H9 (cell line): ENCODE results near the gene ADA. TPM values are rescaled to one million over a fixed set of nuclear protein-coding genes. Genes with fewer than 3 reads are reported as not detected.

Experiments
- DNase-seq: peaks from one replicate; pipeline ENCODE4 v3.0.0-alpha.2; 2017
- H2AFZ ChIP-seq: one replicate; pipeline ENCODE4 v1.6.1; 2013; ENCODE audit warnings: mild to moderate bottlenecking, low read length, control low read depth, moderate library complexity
- H2AK5ac ChIP-seq: 2 replicates; pipeline ENCODE4 v1.6.1; 2013; ENCODE audit warnings: low read length, control low read depth, mixed read lengths; ENCODE audit not compliant: insufficient read length
- H2BK120ac ChIP-seq: one replicate; pipeline ENCODE4 v1.6.1; 2013; ENCODE audit warnings: low read depth, mild to moderate bottlenecking, low read length, control low read depth, inconsistent platforms; ENCODE audit not compliant: poor library complexity, severe bottlenecking
- H2BK12ac ChIP-seq: 2 replicates; pipeline ENCODE4 v1.6.1; 2013; ENCODE audit warnings: low read length, control low read depth, mixed read lengths, low read depth; ENCODE audit not compliant: insufficient read length
- H2BK15ac ChIP-seq: 2 replicates; pipeline ENCODE4 v1.6.1; 2013; ENCODE audit warnings: low read depth, low read length, control low read depth
- H2BK20ac ChIP-seq: one replicate; pipeline ENCODE4 v1.6.1; 2013; ENCODE audit warnings: low read depth, mild to moderate bottlenecking, low read length, control low read depth, inconsistent platforms; ENCODE audit not compliant: poor library complexity, severe bottlenecking
- H2BK5ac ChIP-seq: 2 replicates; pipeline ENCODE4 v1.6.1; 2013; ENCODE audit warnings: low read length, control low read depth, mixed read lengths; ENCODE audit not compliant: insufficient read length
- H3K14ac ChIP-seq: 2 replicates; pipeline ENCODE4 v1.6.1; 2013; ENCODE audit warnings: low read length, control low read depth; ENCODE audit not compliant: insufficient read depth
- H3K18ac ChIP-seq: 2 replicates; pipeline ENCODE4 v1.6.1; 2013; ENCODE audit warnings: low read depth, mild to moderate bottlenecking, mixed read lengths, low read length, control low read depth; ENCODE audit not compliant: insufficient read length
- H3K23ac ChIP-seq: 2 replicates; pipeline ENCODE4 v1.6.1; 2013; ENCODE audit warnings: low read length, control low read depth, mixed read lengths, low read depth; ENCODE audit not compliant: insufficient read length
- H3K23me2 ChIP-seq: 2 replicates; pipeline ENCODE4 v1.6.1; 2013; ENCODE audit warnings: low read depth, mild to moderate bottlenecking, mixed read lengths, low read length, control low read depth; ENCODE audit not compliant: insufficient read length, poor library complexity, severe bottlenecking
- H3K27ac ChIP-seq: 2 replicates; pipeline ENCODE4 v1.5.1; 2013; ENCODE audit warnings: low read length, control low read depth, mixed read lengths, low read depth; ENCODE audit not compliant: insufficient read length
- H3K27me3 ChIP-seq: 2 replicates; pipeline ENCODE4 v1.6.1; 2013; ENCODE audit warnings: low read length, control low read depth, inconsistent platforms; ENCODE audit not compliant: insufficient read depth
- H3K4ac ChIP-seq: 2 replicates; pipeline ENCODE4 v1.6.1; 2013; ENCODE audit warnings: low read depth, mild to moderate bottlenecking, control low read depth, inconsistent platforms, low read length, moderate library complexity
- H3K4me1 ChIP-seq: 2 replicates; pipeline ENCODE4 v1.6.1; 2013; ENCODE audit warnings: low read length, control low read depth, inconsistent platforms; ENCODE audit not compliant: insufficient read depth
- H3K4me2 ChIP-seq: 2 replicates; pipeline ENCODE4 v1.6.1; 2013; ENCODE audit warnings: low read length, control low read depth, mixed read lengths; ENCODE audit not compliant: insufficient read length, insufficient read depth
- H3K56ac ChIP-seq: 2 replicates; pipeline ENCODE4 v1.6.1; 2013; ENCODE audit warnings: low read depth, mild to moderate bottlenecking, mixed read lengths, low read length, control low read depth; ENCODE audit not compliant: insufficient read length
- H3K79me1 ChIP-seq: 2 replicates; pipeline ENCODE4 v1.6.1; 2013; ENCODE audit warnings: low read depth, mild to moderate bottlenecking, moderate library complexity, low read length, control low read depth, inconsistent platforms; ENCODE audit not compliant: insufficient read depth, poor library complexity, severe bottlenecking
- H3K79me2 ChIP-seq: 2 replicates; pipeline ENCODE4 v1.6.1; 2013; ENCODE audit warnings: low read length, control low read depth, inconsistent platforms; ENCODE audit not compliant: insufficient read depth
- H3K9ac ChIP-seq: 2 replicates; pipeline ENCODE4 v1.6.1; 2013; ENCODE audit warnings: low read length, control low read depth, mixed read lengths; ENCODE audit not compliant: insufficient read length; ENCODE audit errors: extremely low read depth
- H3K9me3 ChIP-seq: one replicate; pipeline ENCODE4 v1.6.1; 2013; ENCODE audit warnings: low read depth, low read length, inconsistent platforms; ENCODE audit not compliant: control insufficient read depth
- H3T11ph ChIP-seq: one replicate; pipeline ENCODE4 v1.6.1; 2013; ENCODE audit warnings: mild to moderate bottlenecking, low read length, control low read depth, inconsistent platforms
- H4K20me1 ChIP-seq: one replicate; pipeline ENCODE4 v1.6.1; 2013; ENCODE audit not compliant: control insufficient read depth, insufficient read length, insufficient read depth
- H4K5ac ChIP-seq: 2 replicates; pipeline ENCODE4 v1.6.1; 2013; ENCODE audit warnings: low read depth, mild to moderate bottlenecking, mixed read lengths, low read length, control low read depth; ENCODE audit not compliant: insufficient read length
- H4K8ac ChIP-seq: replicated peaks from 2 replicates; pipeline ENCODE4 v1.6.1; 2013; ENCODE audit warnings: low read length, control low read depth, mixed read lengths, low read depth; ENCODE audit not compliant: insufficient read length
- H4K91ac ChIP-seq: 2 replicates; pipeline ENCODE4 v1.6.1; 2013; ENCODE audit warnings: low read depth, mild to moderate bottlenecking, moderate library complexity, mixed read lengths, low read length, control low read depth; ENCODE audit not compliant: insufficient read length
- H3K27ac Mint-ChIP-seq, 3 experiments: 2 replicates in 2 of 3; 3 replicates in 1 of 3; pipeline ENCODE4 v1.8.0; 2020 to 2021; ENCODE audit warnings: mixed read lengths in 3 of 3, mild to moderate bottlenecking in 1 of 3, moderate library complexity in 1 of 3
- H3K27me3 Mint-ChIP-seq: 2 replicates; pipeline ENCODE4 v1.8.0; 2021; ENCODE audit warnings: low read depth, mild to moderate bottlenecking, moderate library complexity, mixed read lengths
- H3K36me3 Mint-ChIP-seq, 3 experiments: 2 replicates in 2 of 3; 3 replicates in 1 of 3; pipeline ENCODE4 v1.8.0; 2020 to 2021; ENCODE audit warnings: low read depth in 3 of 3, mixed read lengths in 3 of 3; ENCODE audit not compliant: insufficient read depth in 1 of 3
- H3K4me1 Mint-ChIP-seq, 2 experiments: 2 replicates each; pipeline ENCODE4 v1.8.0; 2020; ENCODE audit warnings: mixed read lengths in 2 of 2
- H3K4me3 Mint-ChIP-seq, 2 experiments: 2 replicates in 1 of 2; 3 replicates in 1 of 2; pipeline ENCODE4 v1.8.0; 2020 to 2021; ENCODE audit warnings: mild to moderate bottlenecking in 2 of 2, mixed read lengths in 2 of 2, moderate library complexity in 1 of 2
- H3K9me3 Mint-ChIP-seq, 2 experiments: 2 replicates in 1 of 2; 3 replicates in 1 of 2; pipeline ENCODE4 v1.8.0; 2020; ENCODE audit warnings: mild to moderate bottlenecking in 2 of 2, mixed read lengths in 2 of 2, moderate library complexity in 1 of 2
- WGBS: extraction: QIAGEN DNeasy Blood & Tissue Kit; methylation state at CpG from one replicate; pipeline ENCODE4 v1.1.7; 2013; ENCODE audit warnings: missing lambda C conversion rate, low lambda C conversion rate, mixed read lengths; ENCODE audit not compliant: insufficient read length; ENCODE audit errors: extremely low coverage; 5-methylcytosine and 5-hydroxymethylcytosine counted together
- total RNA-seq: library from RNA; stranded (reverse); gene quantifications from 2 replicates; pipeline ENCODE4 v1.2.1, GENCODE V29; 2021
- TF ChIP-seq, protein P1 (sequence below): fragments of 200-600 bp; sonication (generic); conservative IDR thresholded peaks from 3 replicates; pipeline ENCODE4 v1.8.0; 2021; ENCODE audit warnings: antibody characterized with exemption, mild to moderate bottlenecking

The ADA gene
- total RNA-seq, 1 experiment from 2014 or later = 22.0 TPM

DNA sequence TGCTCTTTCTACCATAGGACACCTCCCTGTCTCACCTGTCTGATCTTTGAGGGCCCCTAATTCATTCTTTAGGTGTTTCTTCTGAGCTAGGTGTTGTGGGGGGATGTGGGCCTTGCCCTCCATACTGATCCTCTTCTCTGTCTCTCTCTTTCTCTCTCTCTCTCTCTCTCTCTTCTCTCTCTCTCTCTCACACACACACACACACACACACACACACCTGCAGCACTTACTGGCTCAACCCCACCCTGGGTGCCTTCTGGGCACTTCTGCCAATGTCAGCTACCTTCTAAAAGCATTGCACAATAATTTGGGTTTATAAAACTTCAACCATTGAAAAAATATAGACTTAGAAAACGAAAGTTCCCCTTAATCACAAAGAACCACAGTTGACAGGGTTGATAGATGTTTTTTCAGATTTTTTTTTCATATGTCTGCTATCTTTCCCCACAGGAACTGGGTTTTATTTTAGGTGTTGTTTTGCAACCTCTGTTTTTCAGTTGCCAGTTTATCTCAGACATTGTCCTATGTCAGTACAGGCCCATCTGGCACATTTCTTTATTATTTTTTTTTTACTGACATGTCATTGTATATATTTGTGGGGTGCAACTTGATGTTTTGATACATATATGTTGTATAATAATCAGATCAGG, 41.1 kb downstream of the ADA start:
- H3K79me2 ChIP-seq = no peaks in the 10 kb centered on the region
- Mint-ChIP-seq H3K36me3 (peaks cover 4 to 16% (median 9%) of the 10 kb centered on the region in 3 experiments; a peak in 5 of 7 replicates), H3K4me1 (peaks cover 15 to 22% of the 10 kb centered on the region in 2 experiments), H3K27me3 (peaks cover 9% of the 10 kb centered on the region), H3K27ac (peak overlapping the region; percentile 16 to 78 (median 46); a peak in 1 of 7 replicates), H3K9me3 (peaks cover 0 to 3% of the 10 kb centered on the region in 2 experiments; a peak in 3 of 5 replicates), H3K4me3 (no peak overlapping the region)
- no peak overlapping the region for H3K14ac ChIP-seq
- no peak overlapping the region for H2BK120ac ChIP-seq
- no peaks in the 10 kb centered on the region for H3K27me3 ChIP-seq
- no peak overlapping the region for H4K91ac ChIP-seq
- no peak overlapping the region for H2BK15ac ChIP-seq
- H4K20me1 ChIP-seq = no peaks in the 10 kb centered on the region
- H3K9me3 ChIP-seq = no peaks in the 10 kb centered on the region
- H4K5ac ChIP-seq = no peak overlapping the region
- TF ChIP-seq, protein P1, sequence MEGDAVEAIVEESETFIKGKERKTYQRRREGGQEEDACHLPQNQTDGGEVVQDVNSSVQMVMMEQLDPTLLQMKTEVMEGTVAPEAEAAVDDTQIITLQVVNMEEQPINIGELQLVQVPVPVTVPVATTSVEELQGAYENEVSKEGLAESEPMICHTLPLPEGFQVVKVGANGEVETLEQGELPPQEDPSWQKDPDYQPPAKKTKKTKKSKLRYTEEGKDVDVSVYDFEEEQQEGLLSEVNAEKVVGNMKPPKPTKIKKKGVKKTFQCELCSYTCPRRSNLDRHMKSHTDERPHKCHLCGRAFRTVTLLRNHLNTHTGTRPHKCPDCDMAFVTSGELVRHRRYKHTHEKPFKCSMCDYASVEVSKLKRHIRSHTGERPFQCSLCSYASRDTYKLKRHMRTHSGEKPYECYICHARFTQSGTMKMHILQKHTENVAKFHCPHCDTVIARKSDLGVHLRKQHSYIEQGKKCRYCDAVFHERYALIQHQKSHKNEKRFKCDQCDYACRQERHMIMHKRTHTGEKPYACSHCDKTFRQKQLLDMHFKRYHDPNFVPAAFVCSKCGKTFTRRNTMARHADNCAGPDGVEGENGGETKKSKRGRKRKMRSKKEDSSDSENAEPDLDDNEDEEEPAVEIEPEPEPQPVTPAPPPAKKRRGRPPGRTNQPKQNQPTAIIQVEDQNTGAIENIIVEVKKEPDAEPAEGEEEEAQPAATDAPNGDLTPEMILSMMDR = no peak; the same call in 2 of the 3 replicates
- no peak for DNase-seq
- no peak overlapping the region for H3K4ac ChIP-seq
- H2AFZ ChIP-seq = no peak overlapping the region
- H3K9ac ChIP-seq = no peak overlapping the region
- peaks cover 4% of the 10 kb centered on the region; the same call in 1 of the 2 replicates for H3K4me1 ChIP-seq
- no peaks in the 10 kb centered on the region for H3K23me2 ChIP-seq
- no peak overlapping the region for H2BK12ac ChIP-seq
- no peak overlapping the region for H4K8ac ChIP-seq
- H3K27ac ChIP-seq = no peak overlapping the region
- H2AK5ac ChIP-seq = no peak overlapping the region
- no peak overlapping the region for H2BK5ac ChIP-seq
- H3K79me1 ChIP-seq = no peaks in the 10 kb centered on the region
- no peak overlapping the region for H2BK20ac ChIP-seq
- H3K56ac ChIP-seq = no peak overlapping the region
- H3K4me2 ChIP-seq = no peak overlapping the region
- no peak overlapping the region for H3T11ph ChIP-seq
- WGBS = no CpG with 5 or more reads among the region's 1 CpG
- H3K23ac ChIP-seq = no peak overlapping the region
- H3K18ac ChIP-seq = no peak overlapping the region
